Esophagus (tissue), 2 donors: ENCODE data around the gene BCAS3. TPM values are rescaled to one million over a fixed set of nuclear protein-coding genes. Genes with fewer than 3 reads are reported as not detected.

Experiments
- H3K27ac ChIP-seq, 2 donors: one replicate each; pipeline ENCODE4 v1.5.1; 2013; ENCODE audit warnings: low read depth in 2 of 2, mild to moderate bottlenecking in 2 of 2, inconsistent platforms in 1 of 2, low read length in 1 of 2, moderate library complexity in 1 of 2
- H3K27me3 ChIP-seq, 2 donors: one replicate each; pipeline ENCODE4 v1.6.1; 2013; ENCODE audit warnings: low read length in 2 of 2, control low read depth in 1 of 2, mild to moderate bottlenecking in 1 of 2; ENCODE audit not compliant: insufficient read depth in 2 of 2, control insufficient read depth in 1 of 2
- H3K36me3 ChIP-seq, 2 donors: one replicate each; pipeline ENCODE4 v1.6.1; 2013; ENCODE audit warnings: low read length in 1 of 2; ENCODE audit not compliant: control insufficient read depth in 2 of 2, insufficient read depth in 2 of 2
- H3K4me1 ChIP-seq, 2 donors: one replicate each; pipeline ENCODE4 v1.6.1; 2013; ENCODE audit warnings: low read length in 1 of 2; ENCODE audit not compliant: control insufficient read depth in 2 of 2, insufficient read depth in 2 of 2
- H3K4me3 ChIP-seq, 2 donors: one replicate each; pipeline ENCODE4 v1.5.1; 2013; ENCODE audit warnings: low read length in 2 of 2, mild to moderate bottlenecking in 2 of 2, low read depth in 1 of 2, moderate library complexity in 1 of 2
- H3K9me3 ChIP-seq, 2 donors: one replicate each; pipeline ENCODE4 v1.6.1; 2013; ENCODE audit warnings: mild to moderate bottlenecking in 2 of 2, low read depth in 1 of 2, low read length in 1 of 2, moderate library complexity in 1 of 2; ENCODE audit not compliant: control insufficient read depth in 2 of 2, insufficient read depth in 1 of 2
- WGBS, 2 donors: extraction: QIAGEN DNeasy Blood & Tissue Kit; methylation state at CpG; one replicate each; pipeline ENCODE4 v1.1.7; 2013; 5-methylcytosine and 5-hydroxymethylcytosine counted together
- polyA plus RNA-seq, 2 donors: library from polyadenylated mRNA; stranded (reverse); fragments of 200-250 nt; gene quantifications; one replicate each; pipeline ENCODE4 v1.2.3, GENCODE V29; 2013
- donor health status: healthy with polysubstance abuse.
- donor health status: Bipolar disorder and iron deficiency.

The BCAS3 gene
- polyA plus RNA-seq, 2 donors, result 4.7 to 6.6 TPM

DNA sequence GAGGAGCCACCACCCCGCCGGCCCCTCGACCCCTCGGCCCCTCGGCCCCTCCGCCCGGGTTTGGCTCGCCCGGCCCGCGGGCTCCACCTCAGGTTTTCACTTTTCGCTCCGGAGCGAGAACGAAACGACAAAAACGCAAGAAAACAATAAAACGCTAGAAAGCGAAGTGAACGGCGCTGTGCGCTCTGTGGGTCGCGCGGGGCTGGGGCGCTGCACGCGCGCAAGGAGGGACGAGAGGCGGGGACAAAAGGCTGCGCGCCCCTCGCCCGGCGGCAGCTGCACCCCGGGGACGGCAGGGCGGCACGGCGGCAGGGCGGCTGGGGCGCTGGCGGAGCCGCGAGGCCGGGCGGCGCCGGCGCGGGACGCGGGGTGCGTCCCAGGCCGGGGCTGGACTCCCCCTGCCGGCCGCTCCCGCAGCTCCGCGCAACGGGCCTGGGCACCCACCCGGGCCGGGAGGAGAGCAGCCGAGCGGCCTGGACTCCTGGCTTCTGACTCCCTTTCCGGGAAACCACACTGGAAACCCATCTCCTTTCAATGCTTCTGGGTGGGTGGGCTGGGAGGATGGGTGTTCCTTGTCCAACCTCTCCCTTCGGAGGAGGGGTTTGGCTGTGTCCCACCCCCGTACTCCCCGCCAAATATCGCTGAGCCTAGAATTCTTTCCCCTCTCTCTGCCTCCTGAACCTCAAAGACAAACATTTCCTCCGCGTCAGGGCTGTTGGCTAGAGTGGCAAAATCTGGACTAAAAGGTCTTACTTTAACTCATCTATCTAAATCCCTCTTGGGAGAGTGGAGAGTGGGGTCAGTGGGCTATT, 731.9 kb downstream of the BCAS3 start:
- Histone ChIP-seq H3K36me3 (no peaks in the 10 kb centered on the region), H3K27ac (peak overlapping the region; percentile 86), H3K4me1 (peaks cover under 1 to 4% of the 10 kb centered on the region in 2 donors), H3K27me3 (peaks cover 0 to 7% of the 10 kb centered on the region in 2 donors), H3K4me3 (peak overlapping the region; percentile 49 to 63), H3K9me3 (no peaks in the 10 kb centered on the region)
- 1% methylated on average over 64 to 73 of the region's 73 CpGs for WGBS, 2 donors

DNA sequence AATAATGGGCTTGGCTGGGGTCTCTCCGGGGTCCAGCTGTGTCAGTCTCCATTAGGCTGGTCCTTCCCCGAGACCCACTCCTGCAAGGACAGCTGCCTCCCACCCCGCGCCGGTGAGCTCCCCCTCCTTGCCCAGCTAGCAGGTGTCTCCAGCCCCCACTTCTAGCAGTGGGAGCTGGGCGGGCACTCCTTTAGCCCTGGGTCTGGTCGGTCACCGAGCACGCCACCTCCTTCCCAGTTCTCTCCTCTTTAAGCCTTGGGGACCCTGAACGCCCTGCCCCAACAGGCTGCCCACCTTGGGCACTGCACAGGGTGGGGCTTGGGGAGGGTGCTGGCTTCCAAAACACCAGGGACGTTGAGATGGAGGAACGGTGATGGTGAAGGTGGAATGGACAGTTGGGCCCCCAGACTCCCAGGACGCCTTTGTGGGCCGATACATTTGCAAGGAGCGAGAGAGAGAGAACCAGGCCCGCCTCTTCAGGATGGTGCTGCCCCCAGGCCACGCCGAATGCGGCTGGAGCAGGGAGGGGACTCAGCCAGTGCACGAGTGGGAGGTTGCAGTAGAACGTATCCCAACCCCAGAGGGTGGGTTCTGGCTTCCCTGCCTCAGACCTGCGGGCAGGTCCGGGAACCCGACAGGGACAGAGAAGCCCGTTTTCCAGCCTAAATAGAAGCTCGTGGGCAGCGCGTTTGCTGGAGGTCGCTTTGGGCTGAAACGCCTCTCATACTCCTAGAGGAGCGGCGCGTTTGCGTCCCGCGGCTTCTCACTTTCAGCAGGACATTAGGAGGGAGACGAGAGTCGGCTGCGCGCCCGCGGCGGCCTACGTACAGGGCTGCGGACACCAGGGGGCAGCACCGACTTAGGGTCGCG, 732.7 kb downstream of the BCAS3 start:
- no peaks in the 10 kb centered on the region for H3K36me3 ChIP-seq
- H3K9me3 ChIP-seq, result no peaks in the 10 kb centered on the region
- H3K27me3 ChIP-seq, result peaks cover 0 to 5% of the 10 kb centered on the region in 2 donors
- peak overlapping the region; percentile 28 to 50 for H3K4me3 ChIP-seq
- peak overlapping the region; percentile 86 for H3K27ac ChIP-seq
- WGBS, 2 donors, result 11 to 25% methylated on average over 48 of the region's 48 CpGs
- H3K4me1 ChIP-seq, result peaks cover 0 to 3% of the 10 kb centered on the region in 2 donors

DNA sequence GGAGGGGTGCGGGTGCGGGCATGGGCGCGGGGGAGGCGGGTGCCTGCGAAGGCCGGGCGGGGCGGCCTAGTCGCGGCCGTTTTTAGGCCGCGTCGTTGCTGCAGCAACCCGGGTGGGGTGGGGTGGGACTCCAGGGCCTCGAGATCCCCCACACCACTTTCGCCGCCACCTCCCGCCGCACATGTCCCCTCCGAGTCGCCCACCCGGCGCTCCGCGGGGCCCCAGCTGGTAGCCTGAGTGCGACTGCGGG, 733.3 kb downstream of the BCAS3 start:
- peak overlapping the region; percentile 50 to 60 for H3K4me3 ChIP-seq

DNA sequence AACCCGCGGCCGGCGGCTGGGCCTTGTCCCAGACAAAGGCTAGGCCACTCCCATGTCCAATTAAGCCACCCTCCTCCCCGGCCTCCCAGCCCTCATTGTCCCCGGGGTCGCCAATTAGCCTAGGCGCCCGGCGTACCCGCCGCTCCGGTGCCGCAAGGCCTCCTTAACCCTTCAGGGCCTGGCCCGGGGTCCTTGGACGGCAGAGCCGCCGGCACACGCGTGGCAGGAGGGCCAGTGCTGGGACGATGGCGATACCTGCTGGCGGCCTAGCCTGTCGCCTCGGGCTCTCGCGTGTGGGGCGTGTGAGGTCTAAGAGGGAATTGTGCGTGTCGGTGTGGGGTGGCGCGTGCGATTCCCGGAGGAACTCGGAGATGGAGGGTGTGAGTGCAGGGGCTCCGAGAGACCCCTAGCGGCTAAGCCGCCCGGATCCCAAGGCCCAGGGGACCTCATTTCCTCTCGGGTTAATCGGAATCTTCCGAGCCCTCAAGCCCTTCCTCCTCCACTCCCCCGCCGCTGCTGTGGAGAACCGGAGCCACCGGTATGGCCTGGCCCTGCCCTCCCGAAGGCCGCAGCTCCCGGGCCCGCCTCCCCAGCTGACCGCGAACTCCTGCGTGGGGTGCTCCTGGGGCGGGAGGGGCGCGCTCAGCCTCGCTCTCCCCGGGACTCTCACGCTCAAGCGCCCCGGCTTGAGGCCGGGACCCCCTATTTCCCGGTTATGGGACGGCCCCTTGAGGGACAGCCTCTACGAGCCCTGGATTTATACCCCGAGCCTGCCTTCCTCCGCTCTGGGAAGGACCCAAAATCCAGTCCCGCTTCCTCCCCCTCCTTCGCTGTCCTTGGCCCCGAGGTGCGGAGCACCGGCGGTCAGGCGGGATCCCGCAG, 733.9 kb downstream of the BCAS3 start:
- H3K4me3 ChIP-seq, result peak overlapping the region; percentile 50 to 60
- H3K27ac ChIP-seq, result peak overlapping the region; percentile 86
- H3K36me3 ChIP-seq, result no peaks in the 10 kb centered on the region
- 1 to 2% methylated on average over 67 to 75 of the region's 75 CpGs for WGBS, 2 donors
- H3K27me3 ChIP-seq, result peaks cover 0 to 4% of the 10 kb centered on the region in 2 donors
- peaks cover 0 to 4% of the 10 kb centered on the region in 2 donors for H3K4me1 ChIP-seq
- H3K9me3 ChIP-seq, result no peaks in the 10 kb centered on the region

More for the DNA sequence above, 733.3 kb downstream of the BCAS3 start:
- Histone ChIP-seq H3K4me1 (peaks cover 0 to 3% of the 10 kb centered on the region in 2 donors), H3K9me3 (no peaks in the 10 kb centered on the region), H3K36me3 (no peaks in the 10 kb centered on the region), H3K27me3 (peaks cover 0 to 4% of the 10 kb centered on the region in 2 donors), H3K27ac (peak overlapping the region; percentile 86)
- WGBS, 2 donors, result 4 to 13% methylated on average over 17 to 29 of the region's 29 CpGs

- Histone ChIP-seq H3K4me3 (peak overlapping the region; percentile 50 to 60), H3K4me1 (peaks cover 0 to 9% of the 10 kb centered on the region in 2 donors), H3K27ac (peak overlapping the region; percentile 86), H3K9me3 (no peaks in the 10 kb centered on the region), H3K27me3 (peaks cover 0 to 4% of the 10 kb centered on the region in 2 donors), H3K36me3 (no peaks in the 10 kb centered on the region)
- 0 to 1% methylated on average over 64 to 69 of the region's 69 CpGs for WGBS, 2 donors
Observed at GRCh38 chr17:61412143-61412859, 734.6 kb downstream of the BCAS3 start.

- Histone ChIP-seq H3K36me3 (no peaks in the 10 kb centered on the region), H3K9me3 (no peaks in the 10 kb centered on the region), H3K4me1 (peaks cover 0 to 9% of the 10 kb centered on the region in 2 donors), H3K27ac (peak overlapping the region; percentile 41 to 65), H3K27me3 (peaks cover 0 to 4% of the 10 kb centered on the region in 2 donors), H3K4me3 (peak overlapping the region; percentile 50 to 60)
- WGBS, 2 donors, result 15 to 18% methylated on average over 33 to 38 of the region's 38 CpGs
Observed at GRCh38 chr17:61412860-61413660, 735.4 kb downstream of the BCAS3 start.

GRCh38 chr17:61413661-61414126, 736.0 kb downstream of the BCAS3 start:
- H3K9me3 ChIP-seq, result no peaks in the 10 kb centered on the region
- peaks cover 0 to 9% of the 10 kb centered on the region in 2 donors for H3K4me1 ChIP-seq
- H3K36me3 ChIP-seq, result no peaks in the 10 kb centered on the region
- no peaks in the 10 kb centered on the region for H3K27me3 ChIP-seq
- no peak overlapping the region for H3K4me3 ChIP-seq
- no peak overlapping the region for H3K27ac ChIP-seq
- WGBS, 2 donors, result 87 to 89% methylated on average over 8 of the region's 8 CpGs

GRCh38 chr17:61414141-61414935, 736.7 kb downstream of the BCAS3 start:
- WGBS, 2 donors, result 54 to 68% methylated on average over 16 of the region's 16 CpGs
- no peak overlapping the region for H3K27ac ChIP-seq
- H3K27me3 ChIP-seq, result no peaks in the 10 kb centered on the region

More at GRCh38 chr17:61414141-61414935, 736.7 kb downstream of the BCAS3 start:
- H3K4me1 ChIP-seq, result peaks cover 0 to 9% of the 10 kb centered on the region in 2 donors
- H3K36me3 ChIP-seq, result no peaks in the 10 kb centered on the region
- no peaks in the 10 kb centered on the region for H3K9me3 ChIP-seq
- H3K4me3 ChIP-seq, result no peak overlapping the region
